Amniotic stem cell (primary cell): ENCODE data around the gene ASRGL1.

Source experiments
- DNase-seq: peaks from one replicate; lab custom pipeline; 2025; lab: John Stamatoyannopoulos, UW

Gene ASRGL1

DNA sequence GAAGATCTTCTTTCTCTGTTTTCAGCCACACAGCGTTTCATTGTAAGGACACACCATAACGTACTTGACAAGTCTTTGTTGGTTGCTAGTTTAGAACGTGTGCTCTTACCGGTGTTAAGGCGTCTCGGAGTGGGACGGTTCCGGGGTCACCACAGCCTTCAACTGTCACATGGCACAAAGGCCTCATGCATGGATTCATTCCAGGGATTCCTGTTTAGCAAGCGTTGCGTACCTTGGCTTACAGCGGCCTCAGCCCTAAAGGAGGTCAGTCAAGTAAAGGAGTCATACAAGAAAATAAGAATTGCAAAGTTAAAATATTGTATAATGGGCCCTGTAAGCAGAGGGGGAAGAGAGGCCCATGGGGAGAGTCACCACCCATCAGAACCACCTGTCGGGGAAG lies 79.3 kb downstream of the ASRGL1 start:
- no peak for DNase-seq

DNA sequence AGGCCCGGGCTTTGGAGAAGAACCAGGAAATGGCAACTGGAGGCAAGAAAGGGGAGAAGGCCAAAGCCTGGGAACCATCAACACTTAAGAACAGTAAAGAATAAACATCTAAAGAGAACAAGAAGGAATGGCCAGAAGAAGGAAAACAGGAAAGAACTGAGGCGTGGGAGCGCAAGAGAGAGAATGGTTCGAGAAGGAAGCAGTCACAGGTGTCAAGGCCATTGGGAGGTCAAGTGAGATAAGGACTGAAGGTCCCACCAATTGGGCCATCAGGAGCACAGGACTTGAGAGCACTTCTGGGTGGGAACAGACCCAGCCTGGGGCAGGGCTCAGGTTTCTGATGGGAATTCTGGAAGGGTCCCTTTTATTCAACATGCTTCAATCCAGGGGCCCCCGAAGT lies 80.9 kb downstream of the ASRGL1 start:
- no peak for DNase-seq

- no peak for DNase-seq
Observed at GRCh38 chr11:62418733-62419132, 81.5 kb downstream of the ASRGL1 start, which contains the start of gene SCGB1A1. Gene SCGB1A1 (plus strand): TSS chr11:62419033. CDS start chr11:62419096, 63 bp downstream.

- no peak for DNase-seq
Observed at GRCh38 chr11:62419314-62419929, 82.2 kb downstream of the ASRGL1 start.

DNA sequence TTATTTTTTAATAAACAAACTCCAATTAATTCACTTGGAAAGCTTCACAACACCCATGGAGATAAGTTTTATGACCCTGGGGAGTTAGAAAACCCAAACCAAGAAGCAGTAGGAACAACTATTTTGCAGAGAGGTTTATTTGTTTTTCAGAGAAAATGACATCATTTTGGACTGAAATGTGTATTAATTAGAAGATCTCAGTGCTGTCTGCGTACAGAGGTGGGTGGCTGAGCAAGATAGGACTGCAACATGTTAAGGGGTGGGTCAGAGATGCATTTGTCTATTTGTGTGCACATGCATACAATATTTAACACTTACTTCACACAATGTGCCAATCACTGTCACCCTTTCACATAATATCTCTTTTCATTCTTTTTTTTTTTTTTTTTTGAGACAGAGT lies 82.7 kb downstream of the ASRGL1 start:
- no peak for DNase-seq

DNA sequence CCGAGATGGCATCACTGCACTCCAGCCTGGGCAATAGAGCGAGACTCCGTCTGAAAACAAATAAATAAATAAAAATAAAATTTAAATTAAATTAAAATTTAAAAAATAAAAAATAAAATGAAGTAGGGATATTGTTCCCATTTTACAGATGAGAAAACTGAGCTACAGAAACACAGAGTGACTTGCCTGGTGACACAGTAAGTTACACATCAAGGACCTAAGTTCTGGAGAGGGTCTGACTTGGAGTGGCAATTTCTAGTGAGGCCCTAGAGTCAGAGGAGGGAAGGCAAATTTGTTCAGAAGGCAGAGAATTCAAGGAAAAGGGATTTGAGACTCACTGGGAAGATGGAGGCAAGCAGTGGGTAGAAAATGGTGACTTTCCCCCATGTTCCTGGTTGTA lies 83.6 kb downstream of the ASRGL1 start:
- no peak for DNase-seq

DNA sequence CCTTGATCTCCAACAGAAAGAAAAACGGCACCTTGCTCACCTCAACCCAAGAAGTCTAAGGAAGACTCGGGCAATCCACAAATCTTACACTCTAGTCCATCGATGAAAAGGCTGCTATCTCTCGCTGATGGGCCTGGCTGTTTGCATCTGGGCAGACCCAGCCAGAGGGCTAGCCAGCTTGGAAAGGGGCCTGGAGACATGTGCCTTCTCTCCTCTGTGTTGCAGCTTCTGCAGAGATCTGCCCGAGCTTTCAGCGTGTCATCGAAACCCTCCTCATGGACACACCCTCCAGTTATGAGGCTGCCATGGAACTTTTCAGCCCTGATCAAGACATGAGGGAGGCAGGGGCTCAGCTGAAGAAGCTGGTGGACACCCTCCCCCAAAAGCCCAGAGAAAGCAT lies 84.7 kb downstream of the ASRGL1 start:
- DNase-seq, result no peak

- no peak for DNase-seq
Observed at GRCh38 chr11:62423012-62423411, 85.8 kb downstream of the ASRGL1 start.

DNA sequence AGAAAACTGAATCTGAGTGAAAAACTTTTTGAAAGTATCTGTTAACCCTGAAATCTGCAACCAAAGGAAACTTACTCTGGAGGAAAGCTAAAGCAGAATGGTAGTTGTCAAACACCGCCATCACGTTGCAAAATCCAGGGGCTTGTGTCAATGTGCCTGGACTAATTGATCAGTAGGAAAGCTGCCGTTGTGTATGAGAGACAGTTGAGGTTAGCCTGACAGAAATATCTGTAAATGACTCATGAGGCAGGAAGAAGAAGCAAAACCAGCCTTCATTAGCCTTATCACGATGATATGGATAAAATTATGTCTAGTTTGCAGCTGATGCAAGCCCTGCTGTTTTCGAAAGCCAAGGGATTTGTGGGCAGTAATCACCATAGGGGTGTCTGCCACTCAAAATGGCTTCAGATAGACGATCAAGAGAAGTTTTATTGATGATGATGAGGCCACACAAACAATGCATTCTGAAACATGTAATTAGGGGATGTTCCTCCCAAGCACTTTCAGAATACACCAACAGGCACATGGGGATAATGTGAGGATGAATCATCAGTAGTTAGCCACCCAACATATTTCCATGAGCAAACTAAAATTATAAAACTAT lies 90.5 kb downstream of the ASRGL1 start:
- no peak for DNase-seq

GRCh38 chr11:62428871-62429560 lies 91.8 kb downstream of the ASRGL1 start:
- no peak for DNase-seq

GRCh38 chr11:62430425-62430824 lies 93.2 kb downstream of the ASRGL1 start:
- no peak for DNase-seq

DNA sequence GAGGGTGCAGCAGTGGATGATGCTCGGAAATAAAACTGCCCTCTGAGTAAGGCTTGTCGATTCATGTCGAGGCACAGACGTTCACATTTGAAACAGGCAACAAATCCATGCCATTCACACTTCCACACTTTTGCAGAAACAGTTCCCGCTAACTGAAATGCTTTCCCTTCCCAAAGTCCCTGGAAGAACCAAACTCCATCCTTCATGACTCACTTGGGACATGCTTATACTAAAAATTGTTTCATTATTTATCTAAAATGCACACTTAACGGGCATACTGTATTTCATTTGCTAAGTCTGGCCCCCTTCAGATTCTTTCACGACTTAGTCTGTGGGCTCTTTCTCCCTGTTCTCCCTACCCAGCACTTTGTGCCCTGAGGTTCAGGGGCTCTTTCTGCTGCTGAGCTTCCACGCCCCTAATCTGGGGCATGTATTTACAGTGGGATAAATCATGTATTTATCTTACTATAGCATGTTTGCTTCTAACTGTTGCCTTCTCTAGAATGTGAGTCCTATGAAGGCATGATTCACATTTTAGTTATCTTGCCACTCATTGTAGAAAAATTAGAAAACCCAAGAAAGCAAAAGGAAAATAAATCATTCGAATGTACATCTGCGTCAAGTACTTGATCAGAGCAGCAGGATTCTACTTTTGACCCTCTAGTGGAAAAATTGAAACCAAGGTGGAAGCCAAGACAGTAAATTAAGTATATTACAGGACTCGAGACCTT lies 94.1 kb downstream of the ASRGL1 start:
- DNase-seq, result peak; percentile 59

GRCh38 chr11:62432695-62433094 lies 95.4 kb downstream of the ASRGL1 start:
- DNase-seq, result no peak

- DNase-seq, result no peak
Observed at GRCh38 chr11:62433141-62433903, 96.1 kb downstream of the ASRGL1 start.

DNA sequence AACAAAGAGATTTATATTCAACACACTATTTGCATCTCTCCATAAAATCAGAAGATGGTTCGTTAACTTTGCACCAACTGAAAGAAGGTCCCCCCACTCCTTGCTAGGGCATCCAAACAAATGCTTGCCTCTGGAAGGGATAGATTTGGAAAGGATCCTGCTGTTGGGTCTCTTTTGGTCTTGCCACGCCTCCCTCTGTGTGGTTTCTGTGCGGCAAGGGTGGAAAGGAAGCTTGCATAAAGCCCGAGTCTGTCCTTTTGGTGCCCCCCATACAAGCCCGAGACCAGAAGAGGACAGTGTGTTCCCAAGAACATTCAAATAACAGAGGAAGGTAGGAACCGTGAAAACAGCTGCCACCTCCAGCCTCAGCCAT lies 96.6 kb downstream of the ASRGL1 start:
- DNase-seq, result no peak

DNA sequence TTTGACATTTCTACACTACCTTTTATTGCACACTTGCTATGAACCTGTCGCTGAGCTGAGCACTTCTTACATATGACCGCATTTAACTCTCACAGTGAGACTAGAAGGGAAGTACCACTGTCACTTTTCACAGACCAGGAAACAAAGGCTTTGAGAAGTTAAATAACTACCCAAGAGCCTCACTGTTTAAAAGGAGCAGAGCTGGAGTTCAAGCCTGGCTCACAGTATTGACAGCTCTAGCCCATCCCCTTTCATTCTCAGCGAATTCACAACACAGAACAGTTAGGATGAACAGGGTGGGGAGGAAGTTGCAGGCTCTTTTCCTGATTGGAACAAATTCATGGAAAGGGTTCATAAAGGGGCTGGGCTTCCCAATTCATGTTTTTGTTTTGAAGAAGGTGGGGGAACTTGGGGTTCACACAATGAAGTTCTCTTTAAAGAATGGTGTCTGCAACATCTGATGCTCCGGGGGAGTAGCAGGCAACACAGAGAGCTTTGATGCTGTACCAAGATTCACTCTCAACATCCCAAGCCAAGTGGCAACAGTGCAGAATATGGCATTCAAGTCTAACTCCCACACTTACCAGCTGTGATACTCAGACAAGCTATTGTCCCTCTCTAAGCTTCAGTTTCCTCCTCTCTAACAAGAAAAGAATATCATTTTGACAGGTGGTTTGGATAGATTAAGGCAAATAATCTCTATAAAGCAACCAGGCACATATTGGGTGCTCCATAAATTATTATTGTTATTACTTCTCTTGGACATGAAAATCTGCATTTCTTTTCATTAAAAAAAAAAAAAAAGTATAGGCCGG lies 98.8 kb downstream of the ASRGL1 start:
- DNase-seq, result no peak

- DNase-seq, result no peak
Observed at GRCh38 chr11:62437616-62438015, 100.4 kb downstream of the ASRGL1 start.

- no peak for DNase-seq
Observed at GRCh38 chr11:62438641-62439040, 101.4 kb downstream of the ASRGL1 start.

DNA sequence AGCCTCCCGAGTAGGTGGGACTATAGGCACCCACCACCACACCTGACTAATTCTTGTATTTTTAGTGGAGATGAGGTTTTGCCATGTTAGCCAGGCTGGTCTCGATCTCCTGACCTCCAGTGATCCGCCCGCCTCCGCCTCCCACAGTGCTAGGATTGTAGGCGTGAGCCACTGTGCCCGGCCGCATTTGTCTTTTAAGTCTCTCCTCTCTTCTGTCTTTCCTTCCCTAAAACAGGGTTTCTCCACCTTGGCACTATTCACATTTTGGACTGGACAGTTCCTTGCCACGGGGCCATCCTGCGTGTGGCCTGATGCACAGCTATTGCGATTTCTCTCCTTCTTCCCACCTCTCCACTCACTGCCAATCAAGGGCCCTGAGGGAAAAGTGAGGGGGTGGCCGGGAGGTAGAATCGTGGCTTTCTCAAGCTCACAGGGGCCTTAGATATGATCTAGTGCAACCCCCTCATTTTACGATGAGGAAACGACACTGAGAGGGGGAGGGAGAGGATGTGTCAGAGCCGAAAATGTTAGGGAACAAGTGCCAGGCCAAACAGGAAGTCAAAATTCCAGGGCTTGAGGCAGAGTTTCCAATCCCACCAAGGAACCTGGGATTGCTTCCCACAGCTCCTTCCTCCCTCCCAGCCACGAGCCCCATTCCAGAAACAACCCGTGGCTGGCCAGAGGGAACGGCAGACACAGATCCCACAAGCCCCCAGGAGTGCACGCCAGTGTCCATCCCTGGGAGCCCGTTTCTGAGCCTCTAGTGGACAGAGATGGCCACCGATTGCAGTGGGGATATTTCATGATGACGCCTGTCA lies 102.7 kb downstream of the ASRGL1 start:
- DNase-seq, result no peak
